ENCODE results near the gene ZNF205. TPM values are rescaled to one million over a fixed set of nuclear protein-coding genes. Genes with fewer than 3 reads are reported as not detected.
"Not testable (repeated sequence)": the region's sequence is repeated elsewhere in the genome, so short reads cannot be mapped to it uniquely, and the experiment has no call there.

Gene ZNF205
- polyA plus RNA-seq: 10 to 100 TPM in 2 of 3 donors, 1 to 10 TPM in 1; 8.7 to 16.0 (median 13.2) TPM

DNA sequence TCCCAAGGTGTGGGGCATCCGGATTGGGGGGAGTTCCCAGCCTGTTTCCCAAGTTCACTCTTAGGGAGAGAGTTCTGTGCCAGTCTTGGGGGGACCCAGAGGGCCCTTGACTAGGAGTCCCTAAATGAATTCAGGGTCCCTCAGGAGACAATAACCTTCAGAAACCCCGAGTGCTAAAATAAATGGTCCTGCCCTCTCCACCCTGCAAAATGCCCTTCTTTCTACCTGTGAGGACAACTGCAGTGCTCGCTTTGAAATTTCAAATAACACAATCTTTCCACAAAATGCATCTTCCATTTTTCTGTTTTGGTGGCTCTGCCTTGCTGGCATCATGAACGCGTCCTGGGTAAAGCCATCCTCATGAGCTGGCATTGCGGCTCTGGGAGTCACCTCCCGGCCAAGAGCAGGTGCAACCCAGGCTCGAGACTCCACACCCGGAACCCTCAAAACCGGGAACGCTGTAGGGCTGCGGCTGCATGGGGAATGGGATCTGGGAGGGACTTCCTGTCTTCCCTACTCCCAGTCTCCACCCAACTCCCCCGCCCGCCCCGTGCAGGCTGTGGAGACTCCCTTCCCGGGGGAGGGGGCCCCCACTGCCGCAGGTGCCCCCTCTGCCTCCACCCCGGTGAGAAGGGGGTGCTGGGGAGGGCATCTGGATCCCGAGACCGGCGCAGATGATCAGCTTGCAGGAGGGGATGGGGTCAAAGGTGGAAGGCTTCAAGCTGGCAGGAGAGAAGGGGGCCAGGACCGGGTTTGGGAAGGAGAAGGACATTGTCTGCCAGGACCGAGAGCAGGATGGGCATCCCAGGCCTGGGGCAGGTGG is at the start of gene ZNF205:
Gene ZNF205, plus strand, starts transcription at position 529 of the 823 bp plus-strand sequence. CDS start 845 bp downstream, outside the sequence.
- WGBS, 3 donors: 6 to 19% (median 12%) methylated on average over 23 of the region's 23 CpGs
- H3K27ac ChIP-seq (ENCODE audit: low read depth, low read length): no peak within 1 kb of the TSS

DNA sequence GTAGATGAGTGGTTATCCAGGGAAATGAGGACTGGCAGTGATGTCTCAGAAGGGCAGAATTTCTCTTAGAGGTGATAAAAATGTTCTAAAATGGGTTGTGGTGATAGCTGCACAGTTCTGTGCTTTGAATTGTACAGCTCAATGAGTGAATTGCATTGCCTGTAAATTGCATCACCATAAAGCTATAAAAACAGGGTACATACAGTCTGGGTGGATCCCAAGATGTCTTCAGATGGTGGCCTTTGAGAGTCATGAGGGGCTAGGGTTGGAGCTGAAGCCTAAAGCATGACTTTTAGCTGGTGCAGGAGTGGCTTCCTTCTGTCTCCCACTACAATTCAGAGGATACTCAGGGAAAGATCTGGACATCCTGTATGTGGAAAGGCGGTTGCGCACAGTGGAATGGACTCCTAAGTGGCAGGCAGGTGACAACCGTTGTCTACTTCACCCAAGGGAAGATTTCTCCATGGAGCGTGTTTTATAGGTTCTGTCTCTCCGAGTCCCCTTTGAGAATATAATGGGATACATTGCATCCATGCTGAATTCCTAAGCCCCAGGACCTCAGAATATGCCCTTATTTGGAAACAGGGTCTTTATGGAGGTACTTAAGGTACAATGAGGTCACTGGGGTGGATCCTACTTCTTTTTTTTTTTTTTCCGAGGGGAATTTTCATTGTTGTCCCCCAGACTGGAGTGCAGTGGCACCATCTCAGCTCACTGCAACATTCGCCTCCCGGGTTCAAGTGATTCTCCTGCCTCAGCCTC is 48.6 kb upstream of the ZNF205 start:
- 92 to 98% (median 93%) methylated on average over 8 of the region's 8 CpGs for WGBS, 3 donors
- H3K27ac ChIP-seq (ENCODE audit: low read depth, low read length): no peak overlapping the region

DNA sequence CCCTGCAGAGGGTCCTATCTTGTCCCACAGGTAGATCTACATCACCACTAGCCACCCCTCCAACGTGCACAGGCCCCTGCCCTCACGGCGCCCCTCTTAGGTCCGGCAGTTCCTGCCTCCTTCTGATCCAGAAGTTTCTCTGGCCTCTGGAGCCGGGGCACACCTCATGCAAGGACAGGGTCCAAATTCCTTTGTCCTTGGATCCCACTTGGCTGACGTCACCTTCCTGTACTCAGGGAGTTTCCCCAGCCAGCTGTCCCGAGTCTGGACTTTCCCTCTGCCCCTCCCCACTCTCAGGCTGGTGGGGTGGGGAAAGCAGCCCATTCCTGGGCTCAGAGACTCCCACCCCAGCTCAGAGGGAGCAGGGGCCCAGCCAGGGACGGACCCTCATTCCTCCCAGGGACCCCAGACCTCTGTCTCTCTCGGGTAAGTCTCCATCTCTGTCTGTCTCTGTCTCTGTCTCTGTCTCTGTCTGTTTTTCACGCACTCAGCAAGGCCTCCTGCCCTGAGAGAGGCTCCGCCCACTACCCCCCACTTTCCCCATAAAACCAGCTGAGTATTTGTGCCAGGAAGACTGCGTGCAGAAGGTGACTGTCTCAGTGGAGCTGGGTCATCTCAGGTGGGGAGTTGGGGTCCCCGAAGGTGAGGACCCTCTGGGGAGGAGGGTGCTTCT is 47.2 kb upstream of the ZNF205 start, which contains the start of gene IL32:
Gene IL32, plus strand, starts transcription at position 572 of the 673 bp plus-strand sequence. CDS start 172 bp downstream, outside the sequence.
- H3K27ac ChIP-seq (ENCODE audit: low read depth, low read length): no peak within 1 kb of the TSS
- WGBS, 3 donors: 33 to 45% (median 34%) methylated on average over 13 of the region's 13 CpGs

DNA sequence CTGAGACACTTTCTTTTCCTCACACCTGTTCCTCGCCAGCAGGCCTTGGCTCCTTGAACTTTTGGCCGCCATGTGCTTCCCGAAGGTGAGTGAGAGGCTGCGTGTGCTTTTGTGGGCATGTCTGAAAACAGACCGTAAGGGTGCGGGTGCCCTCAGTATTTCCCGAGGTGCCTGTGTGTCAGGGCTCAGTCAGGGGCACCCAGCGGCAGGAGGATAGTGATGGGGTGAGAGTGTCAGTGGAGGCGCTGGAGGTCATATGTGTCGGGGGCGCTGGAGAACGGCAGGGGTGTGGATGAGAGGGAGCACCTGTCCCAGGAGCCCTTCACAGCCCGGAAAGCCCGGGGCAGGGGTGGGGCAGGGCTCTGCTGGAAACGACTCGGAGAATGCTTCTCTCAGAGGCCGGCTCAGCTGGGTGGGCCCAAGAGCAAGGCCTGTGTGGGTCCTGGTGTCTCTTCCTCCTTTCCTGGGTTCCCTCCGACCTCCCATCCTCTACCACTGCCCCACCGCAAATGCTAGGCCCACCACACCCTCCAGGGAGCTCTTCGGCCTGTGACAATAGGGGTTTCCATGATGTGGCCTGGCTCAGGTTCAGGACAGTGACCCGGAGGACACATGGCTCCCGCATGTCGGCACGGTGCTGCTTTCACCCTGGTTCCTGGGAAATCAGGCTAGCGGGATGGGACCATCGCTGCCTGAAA is 46.5 kb upstream of the ZNF205 start:
- H3K27ac ChIP-seq (ENCODE audit: low read depth, low read length): no peak overlapping the region
- WGBS, 3 donors: 55 to 61% (median 58%) methylated on average over 26 of the region's 26 CpGs

DNA sequence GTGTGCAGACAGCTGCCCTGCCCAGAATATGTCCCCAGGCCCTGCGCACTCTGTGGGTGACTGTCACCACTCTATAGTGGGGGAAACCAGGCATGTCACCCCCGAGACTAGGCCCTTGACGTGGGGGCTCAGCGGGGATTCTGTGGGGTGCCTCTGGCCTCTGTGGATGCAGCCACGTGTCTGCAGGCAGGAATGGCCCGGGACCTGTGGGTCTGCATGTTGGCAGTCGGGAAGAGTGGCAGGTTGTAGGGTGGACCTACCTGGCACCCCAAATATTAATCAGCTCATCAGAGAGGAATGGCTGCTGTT is 46.0 kb upstream of the ZNF205 start:
- 73 to 79% (median 74%) methylated on average over 7 of the region's 7 CpGs for WGBS, 3 donors
- H3K27ac ChIP-seq (ENCODE audit: low read depth, low read length): no peak overlapping the region

DNA sequence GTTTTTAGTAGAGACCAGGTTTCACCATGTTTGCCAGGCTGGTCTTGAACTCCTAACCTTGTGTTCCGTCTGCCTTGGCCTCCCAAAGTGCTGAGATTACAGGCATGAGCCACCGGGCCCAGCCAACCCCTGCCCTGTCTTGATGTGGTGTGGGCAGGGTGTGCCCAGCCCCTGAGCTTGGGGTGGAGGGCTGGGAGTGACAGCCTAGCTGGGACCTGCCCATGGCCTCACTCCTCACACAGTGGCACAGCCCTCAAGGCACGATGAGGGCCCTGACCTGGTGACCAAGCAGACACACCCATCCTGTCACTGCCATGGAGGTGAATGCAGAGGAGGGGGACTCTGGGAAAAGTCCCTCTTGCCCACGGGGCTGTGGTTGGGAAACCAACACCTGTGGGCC is 43.9 kb upstream of the ZNF205 start:
- WGBS, 3 donors: 58 to 74% (median 68%) methylated on average over 4 of the region's 4 CpGs
- H3K27ac ChIP-seq (ENCODE audit: low read depth, low read length): no peak overlapping the region

DNA sequence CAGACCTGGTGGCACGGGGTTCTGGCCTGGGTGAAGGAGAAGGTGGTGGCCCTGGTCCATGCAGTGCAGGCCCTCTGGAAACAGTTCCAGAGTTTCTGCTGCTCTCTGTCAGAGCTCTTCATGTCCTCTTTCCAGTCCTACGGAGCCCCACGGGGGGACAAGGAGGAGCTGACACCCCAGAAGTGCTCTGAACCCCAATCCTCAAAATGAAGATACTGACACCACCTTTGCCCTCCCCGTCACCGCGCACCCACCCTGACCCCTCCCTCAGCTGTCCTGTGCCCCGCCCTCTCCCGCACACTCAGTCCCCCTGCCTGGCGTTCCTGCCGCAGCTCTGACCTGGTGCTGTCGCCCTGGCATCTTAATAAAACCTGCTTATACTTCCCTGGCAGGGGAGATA is 43.2 kb upstream of the ZNF205 start:
- H3K27ac ChIP-seq (ENCODE audit: low read depth, low read length): not testable (repeated sequence)
- WGBS, 3 donors: 88 to 93% (median 88%) methylated on average over 10 of the region's 11 CpGs

DNA sequence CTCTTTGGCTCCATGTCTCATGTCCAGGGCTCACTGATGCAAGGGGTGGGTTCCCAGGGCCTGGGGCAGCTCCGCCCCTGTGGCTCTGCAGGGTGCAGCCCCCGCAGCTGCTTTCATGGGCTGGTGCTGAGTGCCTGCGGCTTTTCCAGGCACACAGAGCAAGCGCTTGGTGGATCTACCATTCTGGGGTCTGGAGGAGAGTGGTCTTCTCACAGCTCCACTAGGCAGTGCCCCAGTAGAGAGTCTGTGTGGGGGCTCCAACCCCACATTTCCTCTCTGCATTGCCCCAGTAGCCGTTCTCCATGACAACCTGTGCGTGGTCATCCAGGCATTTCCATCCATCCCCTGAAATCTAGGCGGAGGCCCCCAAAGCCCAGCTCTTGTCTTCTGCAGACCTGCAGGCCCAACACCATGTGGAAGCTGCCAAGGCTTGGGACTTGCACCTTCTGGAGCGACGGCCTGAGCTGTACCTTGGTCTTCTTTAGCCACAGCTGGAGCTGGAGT is 41.7 kb upstream of the ZNF205 start:
- no peak overlapping the region for H3K27ac ChIP-seq (ENCODE audit: low read depth, low read length)
- 84 to 90% (median 90%) methylated on average over 9 of the region's 9 CpGs for WGBS, 3 donors

DNA sequence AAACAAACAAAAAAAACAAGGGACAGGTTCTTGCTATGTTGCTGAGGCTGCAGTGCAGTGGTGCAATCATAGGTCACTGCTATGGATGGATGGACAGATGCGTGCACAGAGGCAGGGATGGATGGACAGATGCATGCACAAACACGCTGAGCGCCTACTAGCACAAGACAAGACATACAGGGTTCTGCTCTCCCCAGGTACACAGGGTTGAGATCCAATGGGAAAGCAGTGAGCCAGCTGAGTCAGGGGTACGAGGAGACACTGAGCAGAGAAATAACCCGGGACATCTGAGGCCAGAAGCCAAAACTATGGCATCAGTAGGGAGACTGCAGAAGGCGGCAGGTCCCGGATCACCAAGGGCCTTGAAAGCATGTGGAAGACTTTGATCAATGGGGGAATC is 40.7 kb upstream of the ZNF205 start:
- H3K27ac ChIP-seq (ENCODE audit: low read depth, low read length): no peak overlapping the region
- WGBS, 3 donors: 77 to 90% (median 90%) methylated on average over 7 of the region's 7 CpGs

DNA sequence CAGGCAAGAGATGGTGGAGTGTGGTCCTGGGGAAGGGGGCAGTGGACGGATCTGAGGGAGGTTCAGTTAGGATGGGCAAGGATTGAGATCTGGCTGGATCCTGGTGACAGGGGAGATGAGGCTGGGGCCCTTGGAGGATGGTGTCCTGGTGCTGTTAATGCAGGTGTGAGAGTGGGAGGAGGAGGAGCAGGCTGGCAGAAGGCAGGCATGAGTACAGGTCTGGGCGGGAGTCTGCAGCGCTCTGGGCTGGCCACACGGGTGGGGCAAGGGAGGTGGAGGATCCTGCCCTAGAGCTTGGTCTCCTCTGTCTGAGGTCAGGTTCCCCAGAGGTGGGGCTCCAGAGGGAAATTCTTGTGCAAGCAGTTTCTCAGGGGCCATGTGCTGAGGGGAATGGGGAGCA is 40.2 kb upstream of the ZNF205 start:
- WGBS, 3 donors: 38 to 67% (median 48%) methylated on average over 3 of the region's 4 CpGs
- not testable (repeated sequence) for H3K27ac ChIP-seq (ENCODE audit: low read depth, low read length)

DNA sequence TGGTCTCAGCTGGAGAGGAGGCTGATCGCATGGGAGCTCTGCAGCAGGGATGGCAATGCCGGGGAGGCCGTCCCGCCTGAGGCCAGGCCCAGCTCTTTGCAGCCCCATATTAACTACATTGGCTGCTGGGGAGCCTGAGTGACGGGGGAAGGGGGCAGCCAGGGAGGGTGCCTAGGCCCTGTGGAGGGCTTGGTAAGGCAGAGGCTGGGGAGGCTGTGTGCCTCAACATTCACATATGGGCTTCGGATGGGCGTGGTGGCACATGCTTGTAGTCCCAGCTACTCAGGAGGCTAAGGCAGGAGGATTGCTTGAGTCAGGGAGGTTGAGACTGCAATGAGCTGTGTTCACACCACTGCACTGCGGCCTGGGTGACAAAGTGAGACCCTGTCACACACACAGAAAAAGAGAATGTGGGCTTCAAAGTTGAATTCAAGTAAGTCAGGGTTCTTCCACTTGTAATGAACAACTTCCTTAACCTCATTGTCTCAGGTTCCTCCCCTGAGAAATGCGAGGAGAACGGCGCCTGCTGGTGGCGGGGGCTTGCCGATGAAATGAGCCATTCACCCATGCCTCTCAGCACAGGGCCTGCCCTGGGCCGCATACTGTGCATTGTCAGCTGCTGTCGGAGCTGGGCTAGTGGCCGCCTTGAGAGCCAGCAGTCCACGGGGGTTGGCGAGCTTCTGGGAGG is 39.7 kb upstream of the ZNF205 start:
- 56 to 62% (median 60%) methylated on average over 1 to 15 of the region's 18 CpGs for WGBS, 3 donors
- not testable (repeated sequence) for H3K27ac ChIP-seq (ENCODE audit: low read depth, low read length)

DNA sequence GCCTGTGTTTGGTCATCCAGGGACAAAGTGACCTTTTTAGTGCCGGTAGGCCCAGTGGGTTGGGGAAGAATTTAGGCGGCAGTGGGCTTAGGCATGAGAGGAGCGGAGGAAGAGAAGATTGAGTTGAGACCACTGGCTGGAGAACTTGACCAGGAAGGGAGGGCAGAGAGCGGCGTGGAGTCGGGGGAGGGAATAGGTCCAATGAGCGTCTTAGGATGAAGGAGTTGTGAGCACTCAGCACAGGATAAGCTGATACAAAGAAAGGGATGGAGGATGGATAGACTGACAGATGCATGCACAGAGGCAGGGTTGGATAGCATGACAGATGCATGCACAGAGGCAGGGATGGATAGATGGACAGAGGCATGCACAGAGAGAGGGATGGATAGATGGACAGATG is 38.9 kb upstream of the ZNF205 start:
- H3K27ac ChIP-seq (ENCODE audit: low read depth, low read length): no peak overlapping the region
- WGBS, 3 donors: 80 to 91% (median 86%) methylated on average over 7 of the region's 7 CpGs

DNA sequence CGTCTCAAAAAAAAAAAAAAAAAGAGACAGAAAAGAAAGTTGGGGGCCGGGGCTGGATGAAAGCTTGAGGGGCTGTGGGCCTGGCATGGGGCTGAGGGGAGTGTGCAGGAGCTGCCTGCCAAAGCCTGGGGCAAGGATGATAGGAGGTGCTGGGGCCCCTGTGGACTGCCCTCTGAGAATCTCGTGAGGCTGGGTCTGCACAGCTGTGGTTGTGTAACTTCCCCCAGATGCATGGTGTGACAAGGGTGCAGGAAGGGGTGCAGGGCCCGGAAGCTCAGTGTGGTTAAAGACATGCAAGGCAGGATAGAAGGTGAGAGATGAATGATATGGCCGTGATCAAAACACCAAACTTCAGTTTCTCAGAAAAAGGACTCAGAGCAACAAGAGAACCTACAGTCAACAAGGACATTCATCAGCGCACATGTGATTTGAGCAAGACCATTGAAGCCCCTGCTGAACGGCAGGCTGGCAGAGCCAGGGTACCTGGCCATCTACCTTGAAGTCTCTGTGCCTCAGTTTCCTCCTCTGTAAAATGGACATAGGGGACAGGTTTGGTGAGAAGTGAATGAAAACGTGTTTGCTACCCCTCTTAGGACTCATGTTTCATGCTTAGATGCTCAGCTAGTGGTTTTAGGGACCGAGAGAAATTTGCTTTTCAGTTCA is 37.4 kb upstream of the ZNF205 start:
- 45 to 64% (median 49%) methylated on average over 8 to 9 of the region's 9 CpGs for WGBS, 3 donors
- H3K27ac ChIP-seq (ENCODE audit: low read depth, low read length): no peak overlapping the region

DNA sequence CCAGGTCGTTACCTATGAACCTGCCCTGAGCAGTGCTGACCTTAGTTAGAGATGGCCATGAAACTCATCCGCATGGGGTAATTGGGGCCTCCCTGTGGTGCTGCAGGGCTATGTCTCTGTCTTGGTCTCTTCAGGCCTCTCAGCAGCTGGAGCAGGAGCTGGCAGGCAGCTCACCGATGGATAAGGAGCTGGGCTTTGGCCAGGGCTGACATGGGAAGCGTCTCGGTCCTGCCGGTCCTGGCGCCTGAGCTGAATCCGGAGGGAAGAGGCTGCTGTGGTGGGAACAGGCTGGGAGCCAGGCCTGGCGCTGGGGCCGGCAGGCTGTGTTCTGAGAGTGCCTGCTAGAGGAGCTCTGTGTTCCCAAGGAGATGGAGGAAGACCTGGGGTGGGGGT is 36.9 kb upstream of the ZNF205 start:
- no peak overlapping the region for H3K27ac ChIP-seq (ENCODE audit: low read depth, low read length)
- 37 to 53% (median 43%) methylated on average over 10 of the region's 10 CpGs for WGBS, 3 donors

DNA sequence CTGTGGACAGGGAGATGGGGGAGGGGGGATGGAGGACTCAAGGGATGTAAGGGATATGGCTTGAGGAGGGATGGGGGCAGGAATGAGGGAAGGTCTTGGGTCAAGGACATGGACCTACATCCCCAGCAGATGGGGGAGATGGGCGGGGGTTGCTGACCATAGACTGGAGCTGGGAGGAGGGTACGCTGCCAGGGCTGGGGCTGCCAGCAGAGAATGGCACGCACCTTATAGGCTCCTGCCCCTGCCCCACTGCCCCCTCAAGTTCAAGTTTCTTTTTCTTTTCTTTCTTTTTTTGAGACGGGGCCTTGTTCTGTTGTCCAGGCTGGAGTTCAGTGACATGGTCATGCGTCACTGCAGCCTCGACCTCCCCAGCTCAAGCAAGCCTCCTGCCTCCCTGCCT is 36.4 kb upstream of the ZNF205 start:
- not testable (repeated sequence) for H3K27ac ChIP-seq (ENCODE audit: low read depth, low read length)
- WGBS, 3 donors: 78 to 90% (median 89%) methylated on average over 6 of the region's 6 CpGs

DNA sequence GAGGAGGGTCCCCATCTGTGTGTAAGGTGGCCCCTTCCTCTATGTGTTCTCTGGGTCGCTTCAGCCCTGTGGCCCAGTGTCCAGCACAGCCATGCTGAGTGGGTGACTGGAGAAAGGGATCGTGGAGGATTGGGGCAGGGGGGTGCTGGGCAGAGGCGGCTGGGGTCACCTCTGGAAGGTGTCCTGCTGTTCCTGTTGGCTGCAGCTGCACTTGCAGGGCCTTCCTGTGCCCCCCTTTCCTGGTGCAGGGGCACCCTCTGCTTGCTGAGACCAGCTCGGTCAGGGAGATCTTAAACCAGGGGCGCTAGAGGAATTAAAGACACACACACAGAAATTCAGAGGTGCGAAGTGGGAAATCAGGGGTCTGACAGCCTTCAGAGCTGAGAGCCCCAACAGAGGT is 35.8 kb upstream of the ZNF205 start:
- H3K27ac ChIP-seq (ENCODE audit: low read depth, low read length): no peak overlapping the region
- 60 to 67% (median 66%) methylated on average over 6 of the region's 6 CpGs for WGBS, 3 donors

DNA sequence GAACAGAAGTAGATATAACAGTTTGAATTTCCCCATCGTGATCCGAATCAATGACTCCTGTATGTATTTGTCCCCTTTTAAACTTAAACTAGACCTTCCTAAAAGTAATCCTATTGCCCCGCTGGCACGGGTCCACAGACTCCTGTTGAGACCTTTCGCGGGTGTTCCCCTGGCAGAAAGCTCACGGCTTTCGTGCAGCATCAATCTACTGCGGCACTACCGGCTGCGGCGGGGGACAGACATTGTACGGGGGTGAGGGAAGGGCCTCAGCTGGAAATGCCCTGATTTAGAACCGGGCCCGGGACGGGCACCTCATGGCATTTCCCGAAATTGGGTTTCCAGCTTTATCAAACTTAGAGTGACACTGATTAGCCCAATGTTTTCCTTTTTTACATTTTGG is 32.4 kb upstream of the ZNF205 start:
- H3K27ac ChIP-seq (ENCODE audit: low read depth, low read length): no peak overlapping the region
- 88 to 93% (median 92%) methylated on average over 17 of the region's 17 CpGs for WGBS, 3 donors
